NT2/D1 (cell line): ENCODE measurements around the gene LRRC71.
A peak's percentile ranks its signal among the peaks of the same experiment; 100 is the strongest.

Source experiments
- DNase-seq: peaks from one replicate; pipeline ENCODE4 v3.0.0-alpha.2; 2011; ENCODE audit warnings: low read depth, low spot score
- H3K27me3 ChIP-seq: 2 replicates; pipeline ENCODE4 v1.6.0; 2011; ENCODE audit warnings: mild to moderate bottlenecking; ENCODE audit not compliant: insufficient read length, insufficient read depth
- H3K36me3 ChIP-seq: 2 replicates; pipeline ENCODE4 v1.6.1; 2011; ENCODE audit warnings: mild to moderate bottlenecking, low read length, mixed read lengths; ENCODE audit not compliant: insufficient read depth, insufficient read length
- H3K4me1 ChIP-seq: 2 replicates; pipeline ENCODE4 v1.5.1; 2011; ENCODE audit not compliant: insufficient read depth, insufficient read length
- H3K4me3 ChIP-seq: 2 replicates; pipeline ENCODE4 v1.5.1; 2011; ENCODE audit warnings: low read depth; ENCODE audit not compliant: insufficient read length
- H3K9ac ChIP-seq: 2 replicates; pipeline ENCODE4 v1.6.0; 2011; ENCODE audit warnings: low read depth; ENCODE audit not compliant: insufficient read length
- H3K9me3 ChIP-seq: 2 replicates; pipeline ENCODE4 v1.5.1; 2011; ENCODE audit warnings: mild to moderate bottlenecking, low read length; ENCODE audit not compliant: insufficient read depth
- SUZ12 ChIP-seq: IDR thresholded peaks from 2 replicates; pipeline ENCODE4 v1.6.1; 2011; ENCODE audit not compliant: insufficient read length, insufficient read depth; ENCODE audit errors: extremely low read depth
- YY1 ChIP-seq: IDR thresholded peaks from 2 replicates; pipeline ENCODE4 v1.6.1; 2011; ENCODE audit not compliant: insufficient read length, insufficient read depth
- ZNF274 ChIP-seq: IDR thresholded peaks from 2 replicates; pipeline ENCODE4 v1.6.1; 2011; ENCODE audit warnings: mild to moderate bottlenecking, low read depth, low read length

LRRC71 gene

DNA sequence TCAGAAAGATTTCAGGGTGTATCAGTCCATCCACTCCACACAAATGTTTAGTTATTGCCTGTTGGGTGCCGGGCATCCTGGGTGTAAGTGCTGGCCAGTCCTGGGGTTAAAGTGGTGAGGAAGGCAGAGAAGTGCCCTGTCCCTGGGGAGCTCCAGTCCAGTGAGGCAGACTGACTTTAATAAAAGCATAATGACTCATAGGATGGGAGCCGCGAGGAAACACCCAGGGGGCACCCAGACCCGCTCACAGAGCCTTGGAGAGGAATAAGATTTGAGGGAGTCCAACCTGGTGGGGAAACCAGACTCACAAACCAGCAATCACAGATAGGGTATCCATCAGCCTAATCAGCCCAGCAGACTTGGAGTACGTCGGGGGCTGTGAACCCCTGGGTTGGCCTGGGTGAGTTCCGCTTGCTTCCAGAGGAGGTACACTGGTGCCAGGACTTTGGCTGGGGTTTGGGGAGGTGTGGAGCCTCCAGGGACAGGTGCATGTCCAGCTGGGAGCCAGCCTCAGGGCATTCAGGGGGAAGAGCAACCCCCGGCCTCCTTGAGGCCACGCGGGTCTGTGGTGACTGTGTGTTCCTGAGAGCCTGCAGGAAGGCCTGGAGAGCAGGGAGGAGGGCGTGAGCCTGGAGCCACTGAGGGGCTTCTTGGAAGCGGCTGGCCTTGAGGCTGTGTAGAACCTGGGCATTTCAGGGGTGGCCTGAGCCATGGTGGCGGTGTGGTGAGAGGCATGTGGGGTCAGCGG, 23.2 kb upstream of the LRRC71 start:
- Histone ChIP-seq H3K9ac (peak overlapping the region; percentile 66), H3K36me3 (no peaks in the 10 kb centered on the region), H3K9me3 (no peaks in the 10 kb centered on the region), H3K4me3 (no peak overlapping the region), H3K27me3 (peaks cover 10% of the 10 kb centered on the region), H3K4me1 (peaks cover 49% of the 10 kb centered on the region)
- no peak for DNase-seq
- TF ChIP-seq SUZ12 (no peak), ZNF274 (no peak), YY1 (no peak)

DNA sequence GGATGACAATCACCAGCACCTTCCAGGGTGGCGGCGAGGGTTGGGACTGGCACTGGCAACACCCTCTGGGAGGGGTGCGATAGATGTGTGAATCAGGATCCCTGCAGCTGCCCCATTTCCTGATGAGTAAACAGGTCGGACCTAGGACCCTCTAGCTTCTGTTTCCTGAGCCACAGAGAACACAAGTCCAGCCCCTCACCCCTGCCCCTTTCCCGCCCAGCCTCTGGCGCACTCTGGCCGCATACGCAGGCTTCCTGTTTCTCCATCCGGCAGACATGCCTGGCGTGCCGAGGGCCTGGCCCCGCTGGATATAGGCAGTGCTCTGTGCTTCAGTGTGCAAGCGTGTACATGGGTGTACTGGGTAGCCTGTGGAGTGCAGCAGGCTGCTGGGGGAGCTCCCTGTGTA, 22.3 kb upstream of the LRRC71 start:
- no peak overlapping the region for H3K4me3 ChIP-seq
- H3K9ac ChIP-seq = no peak overlapping the region
- H3K9me3 ChIP-seq = no peaks in the 10 kb centered on the region
- TF ChIP-seq SUZ12 (no peak), YY1 (no peak), ZNF274 (no peak)
- peaks cover 51% of the 10 kb centered on the region for H3K4me1 ChIP-seq
- no peak for DNase-seq
- no peaks in the 10 kb centered on the region for H3K36me3 ChIP-seq
- H3K27me3 ChIP-seq = peaks cover 7% of the 10 kb centered on the region

DNA sequence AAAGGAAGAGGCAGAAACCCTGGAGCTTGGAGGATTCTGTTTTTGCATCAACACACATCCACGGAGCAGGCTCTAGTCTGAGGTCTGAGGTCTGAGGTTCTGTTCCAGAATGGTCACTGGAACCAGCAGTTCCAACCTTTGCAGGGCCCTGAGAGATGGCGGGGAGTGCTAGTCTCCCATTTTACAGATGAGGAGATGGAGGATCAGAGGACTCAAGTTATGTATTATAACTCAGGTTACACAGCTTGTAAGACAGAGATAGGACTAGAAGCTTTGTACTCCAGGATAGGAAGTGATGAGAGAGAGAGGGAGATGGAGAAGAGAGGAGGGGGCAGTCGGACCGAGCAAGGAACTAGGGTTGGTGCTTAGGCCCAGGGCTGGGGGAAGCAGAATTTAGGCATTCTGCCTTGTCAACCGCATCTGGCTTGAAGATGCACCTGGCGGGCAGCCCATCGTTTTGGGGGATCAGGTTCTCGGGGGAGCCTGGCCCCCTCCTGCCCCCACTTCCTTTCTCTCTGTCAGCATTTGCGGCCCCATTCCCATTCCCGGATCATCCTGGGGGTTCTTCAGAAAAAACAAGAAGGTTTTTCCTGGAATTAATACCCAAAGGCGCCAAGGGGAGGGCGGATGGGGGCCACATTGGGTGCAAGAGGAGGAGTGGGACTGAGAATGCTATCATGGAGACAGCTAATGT, 21.3 kb upstream of the LRRC71 start:
- Histone ChIP-seq H3K27me3 (peaks cover under 1% of the 10 kb centered on the region), H3K4me1 (peaks cover 48% of the 10 kb centered on the region)

DNA sequence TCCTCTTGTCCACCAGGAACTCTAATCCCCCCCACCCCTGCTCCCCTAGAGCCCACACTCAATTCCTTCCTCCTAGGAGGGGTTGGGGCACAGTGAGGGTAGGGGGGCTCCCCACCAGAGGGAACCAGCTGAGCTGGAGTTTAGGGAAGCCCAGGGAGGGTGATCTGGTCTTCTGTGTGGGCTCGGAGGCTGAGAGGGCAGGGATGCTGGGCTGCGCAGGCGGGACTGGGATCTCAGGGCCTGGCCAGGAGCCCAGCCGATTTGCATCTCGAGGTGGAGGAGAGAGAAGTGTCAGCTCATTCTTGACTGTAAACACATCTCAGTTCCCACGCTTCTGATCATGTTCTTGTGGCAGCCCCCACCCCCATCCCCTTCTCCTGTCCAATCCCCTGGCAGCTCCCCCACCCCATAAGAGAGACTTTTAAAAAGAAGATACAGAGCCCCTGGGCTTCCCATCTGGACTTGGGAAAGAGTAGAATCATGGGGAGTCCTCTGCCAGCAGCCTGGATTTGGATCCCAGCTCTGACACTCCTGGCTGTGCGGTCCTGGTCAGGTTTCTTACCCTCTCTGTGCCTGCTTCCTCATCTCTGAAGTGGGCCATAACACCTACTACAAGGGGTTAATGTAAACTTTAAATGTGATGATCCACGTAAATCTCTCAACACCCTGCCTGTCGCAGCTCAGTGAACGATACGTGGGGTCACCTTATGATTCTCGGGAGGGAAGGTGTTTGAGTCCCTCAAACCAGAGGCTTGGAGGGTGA, 20.3 kb upstream of the LRRC71 start:
- Histone ChIP-seq H3K9me3 (no peaks in the 10 kb centered on the region), H3K9ac (no peak overlapping the region), H3K36me3 (peaks cover 9% of the 10 kb centered on the region), H3K27me3 (no peaks in the 10 kb centered on the region), H3K4me1 (peaks cover 39% of the 10 kb centered on the region), H3K4me3 (no peak overlapping the region)
- TF ChIP-seq ZNF274 (no peak), SUZ12 (no peak), YY1 (no peak)
- no peak for DNase-seq

More for the DNA sequence above, 21.3 kb upstream of the LRRC71 start:
- TF ChIP-seq YY1 (no peak), ZNF274 (no peak), SUZ12 (no peak)
- no peak overlapping the region for H3K9ac ChIP-seq
- H3K9me3 ChIP-seq = no peaks in the 10 kb centered on the region
- H3K4me3 ChIP-seq = no peak overlapping the region
- no peak for DNase-seq
- peaks cover 6% of the 10 kb centered on the region for H3K36me3 ChIP-seq

DNA sequence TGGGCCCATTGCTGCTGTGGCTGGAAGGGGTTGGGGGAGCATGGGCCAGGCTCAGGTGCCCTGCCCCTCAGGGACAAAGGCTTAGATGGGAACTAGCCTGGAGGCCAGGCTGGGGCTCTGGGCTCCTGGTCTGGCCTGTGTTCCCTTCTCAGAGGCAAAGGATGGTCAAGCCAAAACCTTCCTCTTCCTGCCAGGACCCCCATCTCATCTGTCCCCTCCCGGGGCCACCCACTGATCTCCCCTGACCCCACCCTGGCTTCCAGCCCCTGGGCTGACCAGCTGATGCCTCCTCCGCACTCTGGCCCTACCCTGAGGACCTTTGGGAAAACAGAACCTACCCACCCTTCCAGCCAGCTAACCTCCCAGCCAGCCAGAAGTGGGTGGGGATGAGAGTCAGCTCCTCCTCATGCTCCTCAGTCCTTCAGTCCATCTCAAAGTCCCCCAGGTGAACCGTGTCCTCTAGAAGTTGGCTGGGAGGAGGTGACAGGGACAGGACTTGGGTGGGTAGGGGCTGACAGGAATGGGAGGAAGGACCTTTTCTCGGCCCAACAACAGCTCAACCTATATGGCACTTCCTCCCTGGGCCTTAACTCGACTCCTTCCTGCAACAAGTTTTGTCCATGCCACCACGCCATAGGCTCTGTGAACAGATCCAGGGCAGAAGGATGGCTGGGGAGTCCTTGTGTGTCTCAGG, 19.4 kb upstream of the LRRC71 start:
- no peak for TF ChIP-seq ZNF274
- TF ChIP-seq SUZ12 = no peak
- TF ChIP-seq YY1 = no peak
- peaks cover 5% of the 10 kb centered on the region; the same call in 1 of the 2 replicates for H3K9me3 ChIP-seq
- H3K4me1 ChIP-seq = peaks cover 38% of the 10 kb centered on the region
- no peak overlapping the region for H3K4me3 ChIP-seq
- no peaks in the 10 kb centered on the region for H3K27me3 ChIP-seq
- DNase-seq = no peak
- no peak overlapping the region for H3K9ac ChIP-seq
- H3K36me3 ChIP-seq = peaks cover 18% of the 10 kb centered on the region

DNA sequence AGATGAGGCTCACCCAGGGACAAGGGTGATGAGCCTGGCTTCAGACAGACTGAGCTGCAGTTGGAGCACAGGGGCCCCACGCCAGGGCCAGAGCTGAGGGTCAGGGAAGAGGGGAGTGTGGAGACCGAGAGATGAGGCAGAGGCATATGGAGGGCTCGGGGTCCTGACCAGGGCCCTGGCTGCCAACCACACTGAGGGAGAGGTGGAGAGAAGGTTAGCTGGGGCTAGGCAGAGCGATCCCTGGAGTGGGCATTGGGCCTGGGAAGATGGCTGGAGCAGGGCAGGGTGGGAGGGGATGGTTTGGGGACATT, 18.9 kb upstream of the LRRC71 start:
- Histone ChIP-seq H3K4me3 (no peak overlapping the region), H3K36me3 (peaks cover 23% of the 10 kb centered on the region), H3K27me3 (no peaks in the 10 kb centered on the region), H3K9me3 (peaks cover 10% of the 10 kb centered on the region; the same call in 1 of the 2 replicates), H3K9ac (no peak overlapping the region), H3K4me1 (peaks cover 33% of the 10 kb centered on the region)
- DNase-seq = no peak
- TF ChIP-seq ZNF274 (no peak), SUZ12 (no peak), YY1 (no peak)
